Measurements from ENCODE around the gene ZNF689. TPM values are rescaled to one million over a fixed set of nuclear protein-coding genes. Genes with fewer than 3 reads are reported as not detected.

Gene ZNF689
- total and polyA plus RNA-seq, 2 of the 13 experiments (the other 11 are each of a cell fraction or from before 2014, with no cell fraction given) = 9.7 to 19.5 TPM

DNA sequence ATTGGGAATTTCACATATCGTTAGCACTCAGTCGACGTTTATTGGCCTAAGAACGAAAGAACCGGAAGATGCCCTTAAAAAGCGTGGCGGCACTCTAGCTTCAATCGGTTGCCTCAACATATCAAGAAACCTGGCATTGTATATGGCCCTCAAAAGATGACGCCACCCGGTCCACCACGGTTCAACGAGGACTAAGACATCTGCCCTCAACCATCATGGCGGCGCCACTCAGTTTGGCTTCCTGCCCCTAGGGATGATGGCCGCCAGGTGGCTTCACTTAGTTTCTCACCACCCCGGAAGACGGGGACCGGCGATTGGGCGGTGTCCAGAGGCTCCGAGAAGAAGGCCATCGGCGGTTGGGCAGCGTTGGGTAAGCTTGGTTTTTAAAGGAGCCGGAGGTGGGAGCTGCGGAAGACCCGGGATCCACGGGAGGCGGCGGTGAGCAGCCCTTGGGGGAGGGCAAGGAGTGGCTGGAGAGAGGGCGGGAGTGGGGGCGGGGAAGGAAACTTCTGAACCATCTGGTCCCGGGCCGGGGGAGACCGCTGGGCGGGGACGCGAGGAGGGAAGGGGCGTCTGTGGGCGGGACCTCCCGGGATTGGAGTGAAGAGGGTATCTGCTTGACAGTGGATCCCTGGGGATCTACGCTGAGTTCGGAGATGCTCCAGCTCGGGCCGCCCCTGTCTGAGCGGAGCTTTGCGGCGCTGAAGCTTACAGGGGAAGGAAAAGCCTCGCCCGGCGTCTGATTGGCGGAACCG lies 40.4 kb upstream of the ZNF689 start, which contains the start of gene PRR14 (continued):
- TF ChIP-seq, protein P1, sequence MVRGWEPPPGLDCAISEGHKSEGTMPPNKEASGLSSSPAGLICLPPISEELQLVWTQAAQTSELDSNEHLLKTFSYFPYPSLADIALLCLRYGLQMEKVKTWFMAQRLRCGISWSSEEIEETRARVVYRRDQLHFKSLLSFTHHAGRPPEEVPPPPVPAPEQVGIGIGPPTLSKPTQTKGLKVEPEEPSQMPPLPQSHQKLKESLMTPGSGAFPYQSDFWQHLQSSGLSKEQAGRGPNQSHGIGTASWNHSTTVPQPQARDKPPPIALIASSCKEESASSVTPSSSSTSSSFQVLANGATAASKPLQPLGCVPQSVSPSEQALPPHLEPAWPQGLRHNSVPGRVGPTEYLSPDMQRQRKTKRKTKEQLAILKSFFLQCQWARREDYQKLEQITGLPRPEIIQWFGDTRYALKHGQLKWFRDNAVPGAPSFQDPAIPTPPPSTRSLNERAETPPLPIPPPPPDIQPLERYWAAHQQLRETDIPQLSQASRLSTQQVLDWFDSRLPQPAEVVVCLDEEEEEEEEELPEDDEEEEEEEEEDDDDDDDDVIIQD (CRISPR knock-in tag; IDR thresholded peaks at IDR 0.05; ENCODE audit: low read depth) = 0 out of 2 replicates have a peak, but pooled peaks have one; percentile 47
- TF ChIP-seq, protein P2, sequence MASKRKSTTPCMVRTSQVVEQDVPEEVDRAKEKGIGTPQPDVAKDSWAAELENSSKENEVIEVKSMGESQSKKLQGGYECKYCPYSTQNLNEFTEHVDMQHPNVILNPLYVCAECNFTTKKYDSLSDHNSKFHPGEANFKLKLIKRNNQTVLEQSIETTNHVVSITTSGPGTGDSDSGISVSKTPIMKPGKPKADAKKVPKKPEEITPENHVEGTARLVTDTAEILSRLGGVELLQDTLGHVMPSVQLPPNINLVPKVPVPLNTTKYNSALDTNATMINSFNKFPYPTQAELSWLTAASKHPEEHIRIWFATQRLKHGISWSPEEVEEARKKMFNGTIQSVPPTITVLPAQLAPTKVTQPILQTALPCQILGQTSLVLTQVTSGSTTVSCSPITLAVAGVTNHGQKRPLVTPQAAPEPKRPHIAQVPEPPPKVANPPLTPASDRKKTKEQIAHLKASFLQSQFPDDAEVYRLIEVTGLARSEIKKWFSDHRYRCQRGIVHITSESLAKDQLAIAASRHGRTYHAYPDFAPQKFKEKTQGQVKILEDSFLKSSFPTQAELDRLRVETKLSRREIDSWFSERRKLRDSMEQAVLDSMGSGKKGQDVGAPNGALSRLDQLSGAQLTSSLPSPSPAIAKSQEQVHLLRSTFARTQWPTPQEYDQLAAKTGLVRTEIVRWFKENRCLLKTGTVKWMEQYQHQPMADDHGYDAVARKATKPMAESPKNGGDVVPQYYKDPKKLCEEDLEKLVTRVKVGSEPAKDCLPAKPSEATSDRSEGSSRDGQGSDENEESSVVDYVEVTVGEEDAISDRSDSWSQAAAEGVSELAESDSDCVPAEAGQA (IDR thresholded peaks at IDR 0.05; ENCODE audit: low read depth) = peak; percentile 100
- TF ChIP-seq, protein P2 (CRISPR knock-in tag; IDR thresholded peaks at IDR 0.05; ENCODE audit: borderline replicate concordance) = no peak
- no peak for TF ChIP-seq SKI (IDR thresholded peaks at IDR 0.05; ENCODE audit: partially characterized antibody)
- peak; percentile 49; the same call in 1 of the 2 replicates for TF ChIP-seq ZNF337 (CRISPR knock-in tag; IDR thresholded peaks at IDR 0.05; ENCODE audit: borderline replicate concordance, low read depth)
- TF ChIP-seq ZNF768 (CRISPR knock-in tag; IDR thresholded peaks at IDR 0.05) = no peak
- peak; percentile 41; the same call in 1 of the 2 replicates for TF ChIP-seq ZNF501 (CRISPR knock-in tag; IDR thresholded peaks at IDR 0.05)
- TF ChIP-seq, protein P3, sequence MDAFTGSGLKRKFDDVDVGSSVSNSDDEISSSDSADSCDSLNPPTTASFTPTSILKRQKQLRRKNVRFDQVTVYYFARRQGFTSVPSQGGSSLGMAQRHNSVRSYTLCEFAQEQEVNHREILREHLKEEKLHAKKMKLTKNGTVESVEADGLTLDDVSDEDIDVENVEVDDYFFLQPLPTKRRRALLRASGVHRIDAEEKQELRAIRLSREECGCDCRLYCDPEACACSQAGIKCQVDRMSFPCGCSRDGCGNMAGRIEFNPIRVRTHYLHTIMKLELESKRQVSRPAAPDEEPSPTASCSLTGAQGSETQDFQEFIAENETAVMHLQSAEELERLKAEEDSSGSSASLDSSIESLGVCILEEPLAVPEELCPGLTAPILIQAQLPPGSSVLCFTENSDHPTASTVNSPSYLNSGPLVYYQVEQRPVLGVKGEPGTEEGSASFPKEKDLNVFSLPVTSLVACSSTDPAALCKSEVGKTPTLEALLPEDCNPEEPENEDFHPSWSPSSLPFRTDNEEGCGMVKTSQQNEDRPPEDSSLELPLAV (CRISPR knock-in tag; conservative IDR thresholded peaks at IDR 0.05; ENCODE audit: low read depth) = no peak
- no peak for TF ChIP-seq GZF1 (CRISPR knock-in tag; IDR thresholded peaks at IDR 0.05)
- TF ChIP-seq, protein P4, sequence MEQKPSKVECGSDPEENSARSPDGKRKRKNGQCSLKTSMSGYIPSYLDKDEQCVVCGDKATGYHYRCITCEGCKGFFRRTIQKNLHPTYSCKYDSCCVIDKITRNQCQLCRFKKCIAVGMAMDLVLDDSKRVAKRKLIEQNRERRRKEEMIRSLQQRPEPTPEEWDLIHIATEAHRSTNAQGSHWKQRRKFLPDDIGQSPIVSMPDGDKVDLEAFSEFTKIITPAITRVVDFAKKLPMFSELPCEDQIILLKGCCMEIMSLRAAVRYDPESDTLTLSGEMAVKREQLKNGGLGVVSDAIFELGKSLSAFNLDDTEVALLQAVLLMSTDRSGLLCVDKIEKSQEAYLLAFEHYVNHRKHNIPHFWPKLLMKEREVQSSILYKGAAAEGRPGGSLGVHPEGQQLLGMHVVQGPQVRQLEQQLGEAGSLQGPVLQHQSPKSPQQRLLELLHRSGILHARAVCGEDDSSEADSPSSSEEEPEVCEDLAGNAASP (CRISPR knock-in tag; IDR thresholded peaks at IDR 0.05; ENCODE audit: borderline replicate concordance) = no peak; the same call in 1 of the 2 replicates
- peak; percentile 65 for TF ChIP-seq ZFX (CRISPR knock-in tag; IDR thresholded peaks at IDR 0.05; ENCODE audit: low read depth)
- no peak for TF ChIP-seq MAF1 (CRISPR knock-in tag; IDR thresholded peaks at IDR 0.05; ENCODE audit: borderline replicate concordance)
- peak; percentile 50; the same call in 1 of the 2 replicates for TF ChIP-seq ZNF552 (CRISPR knock-in tag; IDR thresholded peaks at IDR 0.05; ENCODE audit: borderline replicate concordance)
- TF ChIP-seq, protein P5, sequence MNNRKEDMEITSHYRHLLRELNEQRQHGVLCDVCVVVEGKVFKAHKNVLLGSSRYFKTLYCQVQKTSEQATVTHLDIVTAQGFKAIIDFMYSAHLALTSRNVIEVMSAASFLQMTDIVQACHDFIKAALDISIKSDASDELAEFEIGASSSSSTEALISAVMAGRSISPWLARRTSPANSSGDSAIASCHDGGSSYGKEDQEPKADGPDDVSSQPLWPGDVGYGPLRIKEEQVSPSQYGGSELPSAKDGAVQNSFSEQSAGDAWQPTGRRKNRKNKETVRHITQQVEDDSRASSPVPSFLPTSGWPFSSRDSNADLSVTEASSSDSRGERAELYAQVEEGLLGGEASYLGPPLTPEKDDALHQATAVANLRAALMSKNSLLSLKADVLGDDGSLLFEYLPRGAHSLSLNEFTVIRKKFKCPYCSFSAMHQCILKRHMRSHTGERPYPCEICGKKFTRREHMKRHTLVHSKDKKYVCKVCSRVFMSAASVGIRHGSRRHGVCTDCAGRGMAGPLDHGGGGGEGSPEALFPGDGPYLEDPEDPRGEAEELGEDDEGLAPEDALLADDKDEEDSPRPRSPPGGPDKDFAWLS (CRISPR knock-in tag; IDR thresholded peaks at IDR 0.05; ENCODE audit: borderline replicate concordance) = no peak
- 0 out of 2 replicates have a peak, but pooled peaks have one; percentile 10 for TF ChIP-seq ZNF598 (CRISPR knock-in tag; IDR thresholded peaks at IDR 0.05; ENCODE audit: borderline replicate concordance)

All from HepG2 (cell line).